Measurements from ENCODE around the gene KPNA1. TPM values are rescaled to one million over a fixed set of nuclear protein-coding genes. Genes with fewer than 3 reads are reported as not detected.

KPNA1 gene
- total and polyA plus RNA-seq, 9 donors: 10.7 to 68.3 (median 50.5) TPM

DNA sequence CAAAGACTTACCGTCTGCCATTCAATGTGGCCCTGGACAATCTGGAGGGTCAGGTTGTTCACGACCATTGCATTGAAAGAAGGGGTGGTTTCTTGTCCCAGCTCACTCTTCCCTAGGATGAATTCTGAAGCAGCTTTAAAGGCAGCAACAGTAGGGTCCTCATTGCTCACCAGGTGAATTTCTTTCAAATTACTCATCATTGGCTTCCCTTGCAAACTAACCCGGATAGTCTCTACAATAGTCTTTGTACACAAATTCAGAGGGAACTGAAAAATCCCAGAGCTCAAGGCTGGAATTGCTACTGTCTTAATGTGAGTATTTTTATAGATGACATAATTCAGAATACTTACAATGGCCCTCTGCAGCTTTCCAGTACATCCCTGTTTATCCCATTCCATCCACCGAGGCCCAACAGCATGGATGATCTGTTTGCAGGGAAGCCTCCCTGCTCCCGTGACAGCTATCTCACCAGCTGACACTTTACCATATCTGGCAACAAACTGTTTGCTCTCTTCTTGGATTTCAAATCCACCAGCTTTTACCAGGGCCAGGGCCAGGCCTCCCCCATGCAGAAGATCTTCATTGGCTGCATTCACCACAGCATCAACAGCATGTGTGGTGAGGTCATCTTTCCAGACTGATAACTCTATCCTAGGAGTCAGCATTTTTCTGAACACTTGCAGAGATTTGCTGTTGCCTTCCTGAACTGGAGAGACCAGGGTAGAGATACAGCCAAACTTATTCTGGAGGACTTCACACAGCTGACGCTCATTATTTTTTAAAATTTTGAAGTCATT, 40.7 kb upstream of the KPNA1 start:
- Histone ChIP-seq H3K9me3 (no peaks in the 10 kb centered on the region), H3K27me3 (no peaks in the 10 kb centered on the region), H3K27ac (no peak overlapping the region), H3K4me3 (no peak overlapping the region), H3K36me3 (no peaks in the 10 kb centered on the region), H3K4me1 (ENCODE audit: insufficient read depth) (peaks cover 3% of the 10 kb centered on the region)
- intact Hi-C loops (cut with DNase I): no loop called here
- 68 to 76% (median 74%) methylated on average over 6 of the region's 6 CpGs for WGBS, 3 donors
- TF ChIP-seq, protein P1, sequence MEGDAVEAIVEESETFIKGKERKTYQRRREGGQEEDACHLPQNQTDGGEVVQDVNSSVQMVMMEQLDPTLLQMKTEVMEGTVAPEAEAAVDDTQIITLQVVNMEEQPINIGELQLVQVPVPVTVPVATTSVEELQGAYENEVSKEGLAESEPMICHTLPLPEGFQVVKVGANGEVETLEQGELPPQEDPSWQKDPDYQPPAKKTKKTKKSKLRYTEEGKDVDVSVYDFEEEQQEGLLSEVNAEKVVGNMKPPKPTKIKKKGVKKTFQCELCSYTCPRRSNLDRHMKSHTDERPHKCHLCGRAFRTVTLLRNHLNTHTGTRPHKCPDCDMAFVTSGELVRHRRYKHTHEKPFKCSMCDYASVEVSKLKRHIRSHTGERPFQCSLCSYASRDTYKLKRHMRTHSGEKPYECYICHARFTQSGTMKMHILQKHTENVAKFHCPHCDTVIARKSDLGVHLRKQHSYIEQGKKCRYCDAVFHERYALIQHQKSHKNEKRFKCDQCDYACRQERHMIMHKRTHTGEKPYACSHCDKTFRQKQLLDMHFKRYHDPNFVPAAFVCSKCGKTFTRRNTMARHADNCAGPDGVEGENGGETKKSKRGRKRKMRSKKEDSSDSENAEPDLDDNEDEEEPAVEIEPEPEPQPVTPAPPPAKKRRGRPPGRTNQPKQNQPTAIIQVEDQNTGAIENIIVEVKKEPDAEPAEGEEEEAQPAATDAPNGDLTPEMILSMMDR (IDR thresholded peaks at IDR 0.05): no peak
- no peak for TF ChIP-seq POLR2A (IDR thresholded peaks at IDR 0.05)
- no peak for TF ChIP-seq EP300 (IDR thresholded peaks at IDR 0.05)
- no peak for DNase-seq

DNA sequence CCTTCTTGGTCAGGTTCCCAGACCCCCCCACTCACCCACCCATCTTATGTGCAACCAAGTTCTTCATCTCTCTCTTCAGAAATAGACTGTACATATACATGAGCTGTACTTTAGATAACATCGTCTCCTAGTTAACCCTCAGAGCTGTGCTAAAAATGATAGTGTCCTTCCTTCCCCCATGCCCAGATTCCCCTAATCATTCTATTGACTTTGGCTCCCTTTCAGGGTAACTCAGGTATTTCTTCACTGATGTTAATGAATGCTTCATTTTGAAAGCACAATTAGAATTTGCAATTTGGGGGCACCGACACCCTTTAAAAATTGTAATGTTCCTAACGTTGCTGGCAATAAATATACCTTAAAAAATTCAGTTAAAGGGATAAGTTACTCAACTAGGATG, 38.4 kb upstream of the KPNA1 start:
- no peaks in the 10 kb centered on the region for H3K36me3 ChIP-seq
- H3K9me3 ChIP-seq: no peaks in the 10 kb centered on the region
- no peak overlapping the region for H3K27ac ChIP-seq
- TF ChIP-seq EP300 (IDR thresholded peaks at IDR 0.05) (no peak), POLR2A (IDR thresholded peaks at IDR 0.05) (no peak)
- TF ChIP-seq, protein P1 (IDR thresholded peaks at IDR 0.05): no peak
- no peak overlapping the region for H3K4me3 ChIP-seq
- H3K27me3 ChIP-seq: no peaks in the 10 kb centered on the region
- DNase-seq: no peak
- intact Hi-C loops (cut with DNase I): no loop called here
- peaks cover 3% of the 10 kb centered on the region for H3K4me1 ChIP-seq (ENCODE audit: insufficient read depth)
- 66 to 82% (median 72%) methylated on average over 3 of the region's 3 CpGs for WGBS, 3 donors

DNA sequence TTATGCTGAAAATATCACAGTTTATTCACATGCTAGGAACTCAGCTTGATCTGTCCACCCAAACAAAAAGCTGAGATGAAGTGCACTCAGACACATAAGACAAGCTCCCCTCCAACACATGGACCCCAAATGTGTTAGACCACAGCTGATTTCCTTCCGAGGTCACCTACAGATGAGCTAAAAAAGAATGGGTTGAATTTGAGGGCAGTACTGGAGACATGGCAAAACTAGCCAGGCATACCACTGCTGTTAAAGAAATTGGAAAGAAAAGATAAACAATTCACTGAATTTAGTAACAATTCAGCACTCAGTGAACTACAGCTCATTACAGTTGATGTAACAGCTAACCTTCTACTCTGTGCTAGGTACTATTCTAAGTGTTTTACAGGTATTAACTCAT, 33.9 kb upstream of the KPNA1 start:
- no peak for DNase-seq
- TF ChIP-seq EP300 (IDR thresholded peaks at IDR 0.05): no peak
- TF ChIP-seq, protein P1 (IDR thresholded peaks at IDR 0.05): no peak
- TF ChIP-seq POLR2A (IDR thresholded peaks at IDR 0.05): no peak
- Histone ChIP-seq H3K4me1 (ENCODE audit: insufficient read depth) (no peaks in the 10 kb centered on the region), H3K27me3 (no peaks in the 10 kb centered on the region), H3K27ac (no peak overlapping the region), H3K9me3 (no peaks in the 10 kb centered on the region), H3K4me3 (no peak overlapping the region), H3K36me3 (no peaks in the 10 kb centered on the region)
- intact Hi-C loops (cut with DNase I): no loop called here
- WGBS, 3 donors: 91 to 100% (median 97%) methylated on average over 1 of the region's 1 CpG

DNA sequence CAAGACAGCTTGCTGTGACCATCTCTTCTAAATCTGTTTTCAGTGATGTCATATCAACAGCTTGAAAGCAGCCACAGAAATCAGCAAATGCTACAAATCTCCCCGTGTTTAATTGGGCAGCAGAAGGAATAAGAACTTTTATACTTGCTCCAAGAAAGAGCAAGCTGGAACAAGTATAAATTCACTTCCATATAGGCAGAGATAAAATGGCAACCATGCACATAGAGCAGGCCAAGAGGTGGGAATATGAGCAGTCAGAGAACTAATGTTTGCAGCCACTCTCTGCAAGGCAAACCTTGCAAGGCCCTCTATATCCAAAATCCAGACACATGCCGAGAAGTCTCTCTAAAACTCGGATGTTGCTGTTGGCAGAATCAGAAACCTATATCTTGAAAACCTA, 33.3 kb upstream of the KPNA1 start:
- H3K9me3 ChIP-seq: no peaks in the 10 kb centered on the region
- no peaks in the 10 kb centered on the region for H3K4me1 ChIP-seq (ENCODE audit: insufficient read depth)
- intact Hi-C loops (cut with DNase I): no loop called here
- no peak for DNase-seq
- no peaks in the 10 kb centered on the region for H3K27me3 ChIP-seq
- H3K4me3 ChIP-seq: no peak overlapping the region
- TF ChIP-seq, protein P1 (IDR thresholded peaks at IDR 0.05): no peak
- H3K36me3 ChIP-seq: no peaks in the 10 kb centered on the region
- WGBS, 3 donors: 82 to 91% (median 84%) methylated on average over 3 of the region's 3 CpGs
- H3K27ac ChIP-seq: no peak overlapping the region

Data from ovary (tissue), 9 donors.